B cell (primary cell): ENCODE data around the gene TPP1. TPM values are rescaled to one million over a fixed set of nuclear protein-coding genes. Genes with fewer than 3 reads are reported as not detected.

ENCODE experiments used
- ATAC-seq: fragments of 200-7000 bp; cut with Tn5 transposase; one replicate; pipeline ENCODE4 v1.10.0; 2021; ENCODE audit warnings: low read depth, mild to moderate bottlenecking, moderate number of reproducible peaks, moderate library complexity
- CTCF ChIA-PET: fragments of 350-600 bp; sonication (Branson Sonifier 250); formaldehyde crosslinking; loops from one replicate; lab custom pipeline; 2021; ENCODE audit warnings: antibody characterized with exemption, inconsistent platforms; lab: Charles Lee
- POLR2A ChIA-PET: fragments of 350-600 bp; sonication (Branson Sonifier 250); formaldehyde crosslinking; loops from one replicate; lab custom pipeline; 2021; ENCODE audit warnings: antibody characterized with exemption; lab: Charles Lee
- DNase-seq: peaks from one replicate; pipeline ENCODE4 v3.0.0; 2013
- H2AFZ ChIP-seq: 2 replicates; pipeline ENCODE4 v1.6.1; 2012; ENCODE audit warnings: mild to moderate bottlenecking, low read depth, low read length; ENCODE audit not compliant: insufficient read depth, poor library complexity, severe bottlenecking
- H3K27ac ChIP-seq, 2 donors: 1 replicate in 1 of 2; 2 replicates in 1 of 2; pipeline ENCODE4 v1.5.1; 2012 to 2013; ENCODE audit warnings: low read length in 2 of 2, mild to moderate bottlenecking in 2 of 2, moderate library complexity in 1 of 2
- H3K27me3 ChIP-seq, 4 experiments: fragments of 200-600 bp in 1 of 4; sonication (generic) in 1 of 4; replicated peaks in 1 of 4; 1 replicate in 2 of 4; 2 replicates in 2 of 4; pipeline versions ENCODE4 v1.6.1 to v1.7.0; 2013 to 2016; ENCODE audit warnings: low read length in 3 of 4, mild to moderate bottlenecking in 2 of 4, mixed read lengths in 1 of 4, moderate library complexity in 1 of 4; ENCODE audit not compliant: insufficient read depth in 4 of 4, control insufficient read depth in 3 of 4; ENCODE audit errors: control extremely low read depth in 1 of 4
- H3K36me3 ChIP-seq, 2 experiments: replicated peaks in 1 of 2; 1 replicate in 1 of 2; 2 replicates in 1 of 2; pipeline versions ENCODE4 v1.6.1 to v1.7.1; 2013; ENCODE audit warnings: low read length in 1 of 2; ENCODE audit not compliant: insufficient read depth in 2 of 2, control insufficient read depth in 1 of 2; ENCODE audit errors: control extremely low read depth in 1 of 2, extremely low read depth in 1 of 2
- H3K4me1 ChIP-seq, 2 donors: fragments of 200-600 bp in 1 of 2; sonication (generic) in 1 of 2; 1 replicate in 1 of 2; 2 replicates in 1 of 2; pipeline versions ENCODE4 v1.5.1 to v1.6.1; 2013 to 2017; ENCODE audit warnings: low read length in 2 of 2; ENCODE audit not compliant: control insufficient read depth in 2 of 2, insufficient read depth in 2 of 2
- H3K4me2 ChIP-seq: replicated peaks from 2 replicates; pipeline ENCODE3; 2012; ENCODE audit warnings: mild to moderate bottlenecking, low read depth, low read length; ENCODE audit not compliant: poor library complexity, severe bottlenecking
- H3K4me3 ChIP-seq, 5 experiments: fragments of 200-600 bp in 1 of 5; sonication (generic) in 1 of 5; 1 replicate in 3 of 5; 2 replicates in 2 of 5; pipeline versions ENCODE4 v1.5.1 to v1.7.0; 2011 to 2016; ENCODE audit warnings: low read length in 4 of 5, mild to moderate bottlenecking in 4 of 5, low read depth in 2 of 5, control low read depth in 1 of 5, moderate library complexity in 1 of 5; ENCODE audit not compliant: insufficient read depth in 1 of 5; ENCODE audit errors: control extremely low read depth in 1 of 5, extremely low read depth in 1 of 5
- H3K79me2 ChIP-seq: fragments of 200-600 bp; sonication (generic); one replicate; pipeline ENCODE4 v1.6.0; 2016; ENCODE audit warnings: low read length; ENCODE audit not compliant: control insufficient read depth, insufficient read depth
- H3K9ac ChIP-seq: fragments of 200-600 bp; sonication (generic); 2 replicates; pipeline ENCODE4 v1.6.1; 2017; ENCODE audit warnings: mild to moderate bottlenecking, low read length, moderate library complexity
- H3K9me3 ChIP-seq, 3 donors: one replicate each; pipeline versions ENCODE4 v1.6.1 to v1.7.1; 2013; ENCODE audit warnings: low read length in 2 of 3; ENCODE audit not compliant: control insufficient read depth in 2 of 3, insufficient read depth in 1 of 3; ENCODE audit errors: control extremely low read depth in 1 of 3
- H4K20me1 ChIP-seq: 2 replicates; pipeline ENCODE4 v1.6.0; 2012; ENCODE audit warnings: mild to moderate bottlenecking, low read length; ENCODE audit not compliant: insufficient read depth, control insufficient read depth, poor library complexity, severe bottlenecking
- H3K27ac Mint-ChIP-seq: one replicate; pipeline ENCODE4 v1.8.0; 2021; ENCODE audit warnings: mixed read lengths
- H3K27me3 Mint-ChIP-seq: one replicate; pipeline ENCODE4 v1.8.0; 2021; ENCODE audit warnings: mixed read lengths
- H3K4me1 Mint-ChIP-seq: one replicate; pipeline ENCODE4 v1.8.0; 2021; ENCODE audit warnings: mixed read lengths
- H3K4me3 Mint-ChIP-seq: one replicate; pipeline ENCODE4 v1.8.0; 2021; ENCODE audit warnings: mixed read lengths
- H3K9me3 Mint-ChIP-seq: one replicate; pipeline ENCODE4 v1.8.0; 2022; ENCODE audit warnings: mixed read lengths; ENCODE audit not compliant: insufficient read depth
- EZH2 ChIP-seq: IDR thresholded peaks from 2 replicates; pipeline ENCODE4 v1.6.1; 2012; ENCODE audit warnings: borderline replicate concordance, low read depth, mild to moderate bottlenecking, moderate library complexity, low read length; ENCODE audit not compliant: insufficient read depth, poor library complexity, severe bottlenecking
- WGBS: methylation state at CpG from one replicate; pipeline ENCODE4 v1.1.5; 2013; ENCODE audit warnings: missing lambda C conversion rate; ENCODE audit not compliant: insufficient coverage; 5-methylcytosine and 5-hydroxymethylcytosine counted together
- intact Hi-C: fragments of 100-400 bp; cut with micrococcal nuclease; formaldehyde crosslinking; loops from one replicate; pipeline ENCODE4 v1.10.0; 2022
- polyA plus RNA-seq: library from polyadenylated mRNA; depleted of rRNA; stranded (reverse); fragments of >200 nt; gene quantifications from 2 replicates; pipeline ENCODE4 v1.2.3, GENCODE V29; 2012
- total RNA-seq, 2 donors: library from RNA; stranded (reverse); fragments of 120-200 nt in 1 of 2; gene quantifications; 1 replicate in 1 of 2; 2 replicates in 1 of 2; pipeline versions ENCODE4 v1.2.3 to v1.2.4, GENCODE V29; 2013 to 2022
- TF ChIP-seq, protein P1 (sequence below): fragments of 200-600 bp; IDR thresholded peaks from one replicate; pipeline ENCODE4 v1.8.0; 2022; ENCODE audit warnings: antibody characterized with exemption, mild to moderate bottlenecking

Gene TPP1
- total and polyA plus RNA-seq, 2 donors (not counting 1 experiment from before 2014, with no cell fraction given) = 133 to 191 TPM

DNA sequence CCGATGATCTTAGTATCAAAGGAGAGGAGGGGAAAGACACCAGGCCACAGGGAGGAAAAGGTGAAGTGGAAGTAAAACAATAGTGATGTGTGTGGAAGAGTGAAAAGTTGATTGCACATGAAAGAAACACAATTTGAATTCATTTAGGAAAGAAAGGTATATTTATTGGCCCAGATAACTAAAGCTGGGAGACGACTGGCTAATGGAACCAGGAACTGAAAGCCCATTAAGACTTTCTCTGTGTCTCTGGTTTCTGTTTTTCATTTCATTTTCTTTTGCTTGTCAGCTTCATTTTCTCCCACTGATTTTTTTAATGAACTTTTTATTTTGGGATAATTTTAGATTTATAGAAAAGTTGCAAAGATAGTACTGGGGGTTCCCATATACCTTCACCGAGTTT is 41.5 kb upstream of the TPP1 start:
- Mint-ChIP-seq H3K4me3 (no peak overlapping the region), H3K27ac (no peak overlapping the region), H3K4me1 (peaks cover 9% of the 10 kb centered on the region), H3K27me3 (peaks cover 13% of the 10 kb centered on the region), H3K9me3 (no peaks in the 10 kb centered on the region)
- no peaks in the 10 kb centered on the region for H3K9me3 ChIP-seq
- no peak overlapping the region for H2AFZ ChIP-seq
- WGBS = 86% methylated on average over 1 of the region's 3 CpGs
- H4K20me1 ChIP-seq = no peaks in the 10 kb centered on the region
- no peaks in the 10 kb centered on the region for H3K79me2 ChIP-seq
- no peak overlapping the region for H3K27ac ChIP-seq
- no peak overlapping the region for H3K4me3 ChIP-seq
- H3K4me1 ChIP-seq = peaks cover 5% of the 10 kb centered on the region in 2 donors
- H3K4me2 ChIP-seq = no peak overlapping the region
- H3K36me3 ChIP-seq = no peaks in the 10 kb centered on the region
- intact Hi-C loops = no loop called here
- ATAC-seq (no peak), DNase-seq (no peak)
- TF ChIP-seq, protein P1, sequence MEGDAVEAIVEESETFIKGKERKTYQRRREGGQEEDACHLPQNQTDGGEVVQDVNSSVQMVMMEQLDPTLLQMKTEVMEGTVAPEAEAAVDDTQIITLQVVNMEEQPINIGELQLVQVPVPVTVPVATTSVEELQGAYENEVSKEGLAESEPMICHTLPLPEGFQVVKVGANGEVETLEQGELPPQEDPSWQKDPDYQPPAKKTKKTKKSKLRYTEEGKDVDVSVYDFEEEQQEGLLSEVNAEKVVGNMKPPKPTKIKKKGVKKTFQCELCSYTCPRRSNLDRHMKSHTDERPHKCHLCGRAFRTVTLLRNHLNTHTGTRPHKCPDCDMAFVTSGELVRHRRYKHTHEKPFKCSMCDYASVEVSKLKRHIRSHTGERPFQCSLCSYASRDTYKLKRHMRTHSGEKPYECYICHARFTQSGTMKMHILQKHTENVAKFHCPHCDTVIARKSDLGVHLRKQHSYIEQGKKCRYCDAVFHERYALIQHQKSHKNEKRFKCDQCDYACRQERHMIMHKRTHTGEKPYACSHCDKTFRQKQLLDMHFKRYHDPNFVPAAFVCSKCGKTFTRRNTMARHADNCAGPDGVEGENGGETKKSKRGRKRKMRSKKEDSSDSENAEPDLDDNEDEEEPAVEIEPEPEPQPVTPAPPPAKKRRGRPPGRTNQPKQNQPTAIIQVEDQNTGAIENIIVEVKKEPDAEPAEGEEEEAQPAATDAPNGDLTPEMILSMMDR = no peak
- TF ChIP-seq EZH2 = no peak
- H3K9ac ChIP-seq = no peak overlapping the region
- H3K27me3 ChIP-seq = peaks cover 0 to 10% (median 7%) of the 10 kb centered on the region in 4 experiments
- ChIA-PET POLR2A (no interaction called here), CTCF (interaction anchor here (0.8 to 1.8 kb wide), 2 partner anchors 14 to 22 kb away, joined by 3 to 4 read pairs; partner anchors contain the start of gene MRPL17)

DNA sequence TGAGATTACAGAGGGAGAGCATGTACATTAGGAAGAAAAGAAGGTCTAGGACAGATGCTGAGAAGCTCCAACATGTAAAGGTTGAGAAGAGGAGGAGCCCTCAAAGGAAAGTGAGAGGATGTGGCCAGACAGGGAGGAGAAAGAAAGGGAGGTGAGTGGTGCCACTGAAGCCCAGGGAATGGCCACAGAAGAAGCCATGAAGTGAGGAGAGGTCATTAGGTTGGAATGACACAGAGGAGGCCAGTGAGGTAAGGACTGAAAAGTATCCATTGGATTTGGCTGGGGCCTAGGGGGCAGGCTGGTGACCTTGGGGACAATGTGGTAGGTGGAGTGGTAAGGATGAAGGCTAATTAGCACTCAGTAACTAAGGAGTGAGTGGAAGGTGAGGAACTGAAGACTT is 39.4 kb upstream of the TPP1 start:
- H3K9me3 ChIP-seq = no peaks in the 10 kb centered on the region
- H3K4me2 ChIP-seq = no peak overlapping the region
- Mint-ChIP-seq H3K27me3 (peaks cover 13% of the 10 kb centered on the region), H3K4me3 (no peak overlapping the region), H3K4me1 (peaks cover 9% of the 10 kb centered on the region), H3K27ac (no peak overlapping the region), H3K9me3 (no peaks in the 10 kb centered on the region)
- H3K4me3 ChIP-seq = no peak overlapping the region
- H3K36me3 ChIP-seq = no peaks in the 10 kb centered on the region
- H3K27me3 ChIP-seq = peaks cover 0 to 19% (median 12%) of the 10 kb centered on the region in 4 experiments
- no peak for TF ChIP-seq EZH2
- TF ChIP-seq, protein P1 = no peak
- POLR2A ChIA-PET = no interaction called here
- no peak for ATAC-seq
- CTCF ChIA-PET = interaction anchor here (0.8 to 1.0 kb wide), 2 partner anchors 9 to 317 kb away, joined by 4 to 7 read pairs; no protein-coding TSS in a partner anchor
- no peak overlapping the region for H3K9ac ChIP-seq
- peaks cover 10 to 12% of the 10 kb centered on the region in 2 donors for H3K4me1 ChIP-seq
- no peak overlapping the region for H2AFZ ChIP-seq
- no peak for DNase-seq
- intact Hi-C loops = no loop called here
- H3K79me2 ChIP-seq = no peaks in the 10 kb centered on the region
- H4K20me1 ChIP-seq = no peaks in the 10 kb centered on the region
- H3K27ac ChIP-seq = no peak overlapping the region
